Measurements from ENCODE around the gene CEL.

The CEL gene

GRCh38 chr9:133119103-133119845, 57.5 kb downstream of the CEL start:
- DNase-seq, result peak in 2 of 4 experiments; percentile 12 to 15

- DNase-seq, result peak in 1 of 4 experiments; percentile 10
Observed at GRCh38 chr9:133119846-133120500, 58.2 kb downstream of the CEL start.

GRCh38 chr9:133120501-133121197, 58.9 kb downstream of the CEL start:
- DNase-seq, result peak in 1 of 4 experiments; percentile 25

Data from suppressor macrophage (primary cell).